Hematopoietic multipotent progenitor cell treated with erythropoietin and hydrocortisone succinate and interleukin-3 and kit ligand, for 17 days (in vitro differentiated cells): ENCODE data around the gene NTMT2.
"Not testable (repeated sequence)": the region's sequence is repeated elsewhere in the genome, so short reads cannot be mapped to it uniquely, and the experiment has no call there.

Experiments used
- DNase-seq: peaks from one replicate; pipeline ENCODE4 v3.0.0-alpha.2; 2015; ENCODE audit warnings: low spot score

NTMT2 gene

DNA sequence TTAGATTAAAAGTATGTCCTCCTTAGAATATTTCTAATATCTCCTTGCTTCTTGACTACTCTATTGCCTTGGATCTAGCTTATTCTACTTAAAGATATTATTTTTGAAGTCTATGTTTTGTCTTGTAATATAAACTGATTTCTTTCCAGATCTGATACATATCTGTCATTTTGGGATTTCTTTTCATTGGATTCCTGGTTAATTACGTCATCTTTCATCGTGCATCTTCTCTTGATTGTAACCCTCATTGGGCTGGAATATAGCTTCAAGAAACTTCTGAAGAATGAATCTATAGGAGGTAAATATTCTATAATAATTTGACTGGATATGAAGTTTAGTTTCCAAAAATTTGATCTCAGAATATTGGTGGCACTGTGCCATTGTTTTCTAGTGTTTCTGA lies 12.1 kb downstream of the NTMT2 start:
- no peak for DNase-seq

DNA sequence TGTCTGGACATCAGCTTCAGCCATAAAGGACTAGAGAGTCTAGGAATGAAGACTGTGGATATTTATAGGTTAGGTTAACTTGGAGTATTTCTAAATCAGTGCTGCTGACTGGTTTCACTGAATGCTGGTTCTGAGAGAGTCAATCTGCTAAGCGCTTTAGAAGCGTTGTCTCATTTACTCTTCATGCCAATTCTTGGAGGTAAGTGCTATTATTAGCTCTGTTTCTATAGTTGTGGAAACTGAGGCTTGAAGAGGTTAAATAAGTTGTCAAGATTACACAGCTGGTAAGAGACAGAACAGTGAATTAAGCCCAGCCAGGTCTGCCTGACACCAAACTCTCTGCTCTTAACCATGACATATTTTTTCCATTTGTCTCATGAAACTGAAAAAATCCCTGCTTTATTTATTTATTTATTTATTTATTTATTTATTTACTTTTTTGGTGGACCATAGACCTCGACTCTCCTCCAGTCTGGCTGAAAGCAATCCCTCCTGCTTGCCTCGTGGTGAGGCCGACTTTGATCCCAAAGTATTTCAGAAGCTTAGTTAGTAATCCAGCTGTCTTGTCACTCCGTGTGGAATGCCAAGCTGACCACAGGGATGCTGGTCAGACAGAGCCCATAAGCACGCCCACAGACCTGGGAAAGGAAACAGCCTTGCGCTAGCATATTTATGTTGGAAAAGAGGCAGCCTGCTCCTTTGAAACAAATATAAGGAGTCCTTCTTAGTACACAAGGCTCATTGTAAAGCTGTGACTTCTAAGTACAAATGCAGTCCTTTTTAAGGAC lies 16.9 kb downstream of the NTMT2 start:
- no peak for DNase-seq

- no peak for DNase-seq
These were observed 18.5 kb downstream of the NTMT2 start for GRCh38 chr1:170164103-170164763.

GRCh38 chr1:170166518-170167180 lies 20.9 kb downstream of the NTMT2 start:
- DNase-seq = no peak

- DNase-seq = no peak
These were observed 22.5 kb downstream of the NTMT2 start for GRCh38 chr1:170168265-170168664.

- DNase-seq = not testable (repeated sequence)
These were observed 24.8 kb downstream of the NTMT2 start for GRCh38 chr1:170170513-170170912.

GRCh38 chr1:170174395-170174794 lies 28.6 kb downstream of the NTMT2 start:
- DNase-seq = no peak

DNA sequence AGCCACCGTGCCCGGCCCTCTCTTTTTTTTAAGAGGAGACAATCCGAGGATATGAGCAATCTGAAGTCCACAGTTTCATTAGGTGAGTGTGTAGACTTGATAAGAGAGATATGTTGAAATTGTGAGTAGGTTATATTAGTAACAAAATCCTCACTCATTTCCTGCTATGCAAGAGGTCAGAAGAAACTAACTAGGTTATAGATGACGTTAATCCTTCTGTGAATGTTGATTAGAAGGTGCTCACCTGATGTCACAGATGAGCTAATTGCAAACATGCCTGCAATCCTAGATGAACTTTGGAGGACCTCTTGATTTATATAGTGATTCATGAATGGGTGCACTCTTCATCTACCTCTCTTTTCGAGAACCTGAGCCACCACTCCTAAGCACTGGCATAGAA lies 29.3 kb downstream of the NTMT2 start:
- no peak for DNase-seq

GRCh38 chr1:170175484-170175883 lies 29.7 kb downstream of the NTMT2 start:
- DNase-seq = no peak

DNA sequence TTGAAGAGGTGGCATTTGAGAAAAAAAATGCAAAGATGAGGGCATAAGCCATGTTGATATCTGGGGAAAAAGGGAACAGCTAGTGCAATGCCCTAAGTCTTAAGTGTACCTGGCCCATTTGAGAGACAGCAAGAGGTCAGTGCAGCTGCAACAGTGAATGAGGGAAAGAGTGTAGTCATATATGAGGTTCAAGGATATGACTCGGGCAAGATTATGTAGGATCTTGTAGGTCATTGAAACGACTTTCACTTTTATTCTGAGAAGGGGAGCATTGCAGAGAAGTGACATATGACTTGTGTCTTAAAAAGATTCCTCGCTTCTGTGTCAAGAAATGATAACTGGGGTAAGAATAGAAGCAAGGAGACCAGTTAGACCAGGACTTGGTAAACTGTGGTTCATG lies 31.0 kb downstream of the NTMT2 start:
- no peak for DNase-seq

GRCh38 chr1:170182442-170182841 lies 36.7 kb downstream of the NTMT2 start:
- no peak for DNase-seq

DNA sequence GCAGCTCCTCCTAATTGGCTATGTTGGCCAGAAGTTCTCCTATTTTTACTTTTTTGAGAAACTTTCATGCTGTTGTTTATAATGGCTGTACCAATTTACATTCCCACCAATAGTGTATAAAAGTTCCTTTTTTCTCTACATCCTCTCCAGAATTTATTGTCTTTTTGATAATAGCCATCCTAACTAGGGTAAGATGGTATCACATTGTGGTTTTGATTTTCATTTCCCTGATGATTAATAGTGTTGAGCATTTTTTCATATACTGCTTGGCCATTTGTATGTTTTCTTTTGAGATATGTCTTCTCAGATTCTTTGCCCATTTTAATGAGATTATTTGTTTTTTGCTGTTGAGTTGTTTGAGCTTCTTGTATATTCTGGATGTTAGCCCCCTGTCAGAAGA lies 46.8 kb downstream of the NTMT2 start:
- DNase-seq = no peak

GRCh38 chr1:170194451-170194850 lies 48.7 kb downstream of the NTMT2 start:
- no peak for DNase-seq

DNA sequence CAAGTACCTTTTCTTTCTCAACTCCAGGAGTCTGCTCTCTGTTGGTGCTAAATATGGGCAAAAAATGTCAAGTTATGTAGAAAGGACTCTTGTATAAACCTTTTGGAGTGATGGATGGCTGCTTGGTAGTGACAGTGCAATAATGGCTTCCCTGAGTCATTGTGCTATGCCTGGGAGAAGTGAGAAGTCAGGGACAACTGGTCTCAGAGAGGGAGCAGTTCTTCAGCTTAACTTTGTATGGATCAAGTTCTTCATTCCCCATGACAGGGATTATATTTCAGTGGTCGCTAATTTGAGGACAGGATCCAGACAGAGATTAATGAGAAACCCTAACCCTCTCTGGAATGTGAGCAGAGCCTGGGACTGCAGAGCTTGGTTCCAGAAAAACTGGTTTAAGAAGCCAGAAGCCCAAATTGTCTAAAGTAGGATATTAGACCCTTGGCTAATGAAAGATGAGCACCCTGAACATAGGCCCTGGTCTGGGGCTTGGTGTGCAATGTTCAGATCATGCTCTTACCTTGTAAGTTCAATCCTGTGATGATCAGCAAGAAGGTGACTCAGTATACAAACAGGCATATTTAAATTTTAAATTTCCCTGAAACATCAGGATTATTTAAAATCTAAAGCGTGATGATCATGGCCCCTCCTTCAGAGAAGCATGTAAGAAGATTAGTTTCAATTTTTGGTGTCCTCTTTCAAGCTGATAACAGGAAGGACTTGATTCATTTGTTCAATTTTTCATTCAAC lies 50.9 kb downstream of the NTMT2 start:
- no peak for DNase-seq

DNA sequence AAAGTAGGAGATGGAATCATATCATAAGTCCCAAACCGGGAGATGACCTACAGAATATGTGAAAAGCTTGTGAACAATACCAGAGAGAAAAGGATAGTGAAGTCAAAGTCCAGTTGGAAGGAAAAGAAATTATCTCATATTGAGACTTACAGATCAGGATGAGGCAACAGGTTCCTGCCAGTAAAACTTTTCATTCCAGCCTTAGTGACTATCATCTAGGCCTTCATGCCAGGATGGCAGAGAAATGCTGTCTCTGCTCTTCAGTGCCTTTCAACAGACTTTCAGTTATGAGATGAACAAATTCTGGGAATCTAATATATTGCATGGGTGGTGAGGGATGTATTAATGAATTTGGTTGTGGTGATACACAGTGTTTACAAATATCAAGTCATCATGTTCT lies 52.3 kb downstream of the NTMT2 start:
- no peak for DNase-seq

DNA sequence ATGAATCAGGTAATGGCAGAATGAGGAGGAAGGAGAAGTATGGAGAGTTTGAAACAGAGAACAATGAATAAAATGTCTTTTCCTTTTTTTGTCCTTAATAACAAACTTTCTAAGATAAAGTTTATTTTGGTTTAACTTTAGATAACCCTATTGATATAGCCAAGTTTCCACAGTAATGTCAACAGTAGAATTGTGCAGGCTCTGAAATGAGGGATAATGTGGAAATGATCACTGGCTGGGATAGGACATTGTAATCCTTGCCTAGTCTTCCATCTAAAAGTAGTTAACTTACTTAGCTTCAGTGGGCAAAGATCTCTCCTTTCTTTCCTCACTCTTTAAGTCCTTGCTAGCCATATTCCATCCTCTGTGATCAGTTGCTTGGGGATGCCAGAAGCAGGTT lies 52.8 kb downstream of the NTMT2 start:
- no peak for DNase-seq

GRCh38 chr1:170200161-170200560 lies 54.4 kb downstream of the NTMT2 start:
- DNase-seq = no peak

GRCh38 chr1:170200621-170201397 lies 55.0 kb downstream of the NTMT2 start:
- no peak for DNase-seq

DNA sequence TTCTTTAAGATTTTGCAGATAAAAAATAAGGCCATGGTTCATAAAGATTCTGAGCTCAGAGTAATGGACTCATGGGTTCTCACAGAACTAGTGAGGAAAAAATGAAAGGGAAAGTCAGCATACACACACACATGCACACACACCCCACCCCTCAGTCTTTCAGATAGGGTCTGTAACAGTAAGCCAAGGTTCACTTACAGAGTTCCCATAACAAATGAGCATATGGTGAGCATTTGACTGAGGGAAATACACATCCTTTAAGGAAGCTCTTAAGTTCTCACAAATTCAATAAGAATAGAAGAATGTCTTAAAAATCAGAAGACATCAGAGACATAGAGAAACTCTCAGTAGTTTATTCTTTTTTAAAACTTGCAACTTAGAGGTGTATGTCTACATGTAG lies 57.9 kb downstream of the NTMT2 start:
- DNase-seq = no peak

- no peak for DNase-seq
These were observed 58.4 kb downstream of the NTMT2 start for GRCh38 chr1:170204121-170204520.

DNA sequence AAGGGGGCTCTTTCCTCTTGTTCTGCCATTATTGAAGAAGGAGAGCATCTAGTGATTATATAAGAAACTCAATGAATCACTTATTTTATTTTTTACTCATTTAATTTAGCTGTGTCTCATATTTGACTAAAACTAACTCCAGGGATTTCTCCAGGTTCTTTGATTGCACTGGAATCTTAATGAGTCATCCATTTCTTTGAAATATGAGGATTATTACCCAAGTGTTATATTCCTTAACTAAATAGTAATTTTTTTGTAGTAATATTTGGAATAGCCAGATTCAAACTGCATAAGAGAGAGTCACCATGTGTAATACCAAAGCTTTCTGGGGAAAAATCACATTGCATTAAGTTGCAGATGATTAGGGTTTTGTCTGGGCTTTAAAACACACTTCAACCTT lies 59.5 kb downstream of the NTMT2 start:
- no peak for DNase-seq

- DNase-seq = no peak
These were observed 63.4 kb downstream of the NTMT2 start for GRCh38 chr1:170209125-170209524.
